Cardiac fibroblast (primary cell): ENCODE measurements around the gene CARMIL1.

ENCODE experiments used
- DNase-seq, 2 donors: peaks; one replicate each; pipeline versions ENCODE4 v3.0.0 to v3.0.0-alpha.2; 2010; ENCODE audit warnings: low read depth in 2 of 2
- H3K4me3 ChIP-seq, 2 donors: replicated peaks in 1 of 2; 1 replicate in 1 of 2; 2 replicates in 1 of 2; pipeline ENCODE4 v1.5.1; 2011; ENCODE audit warnings: low read depth in 2 of 2, low read length in 2 of 2, mild to moderate bottlenecking in 2 of 2, moderate library complexity in 1 of 2
- TF ChIP-seq, protein P1 (sequence below): IDR thresholded peaks from one replicate; pipeline ENCODE4 v1.5.1; 2011; ENCODE audit warnings: low read depth, mild to moderate bottlenecking, low read length, inconsistent platforms

Gene CARMIL1

DNA sequence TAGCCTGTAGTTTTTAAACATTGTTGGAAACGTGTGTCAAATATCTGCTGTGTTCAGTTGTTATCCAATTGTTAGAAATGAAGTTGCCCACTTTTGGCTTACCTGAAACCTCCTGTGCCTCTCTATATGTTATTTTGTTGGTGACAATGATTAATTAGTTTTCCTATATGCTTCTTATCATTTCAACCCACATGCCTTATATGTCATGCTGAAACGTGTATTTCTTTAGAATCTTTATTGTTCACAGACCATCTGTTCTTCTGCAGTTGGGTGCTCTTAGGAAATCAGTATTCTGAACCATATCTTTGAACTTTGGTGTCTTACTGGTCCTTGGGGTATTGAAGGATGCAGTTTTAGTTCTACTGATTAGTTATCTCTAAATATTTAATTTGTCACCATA is 281.7 kb downstream of the CARMIL1 start:
- H3K4me3 ChIP-seq, result no peak overlapping the region
- no peak for DNase-seq
- TF ChIP-seq, protein P1, sequence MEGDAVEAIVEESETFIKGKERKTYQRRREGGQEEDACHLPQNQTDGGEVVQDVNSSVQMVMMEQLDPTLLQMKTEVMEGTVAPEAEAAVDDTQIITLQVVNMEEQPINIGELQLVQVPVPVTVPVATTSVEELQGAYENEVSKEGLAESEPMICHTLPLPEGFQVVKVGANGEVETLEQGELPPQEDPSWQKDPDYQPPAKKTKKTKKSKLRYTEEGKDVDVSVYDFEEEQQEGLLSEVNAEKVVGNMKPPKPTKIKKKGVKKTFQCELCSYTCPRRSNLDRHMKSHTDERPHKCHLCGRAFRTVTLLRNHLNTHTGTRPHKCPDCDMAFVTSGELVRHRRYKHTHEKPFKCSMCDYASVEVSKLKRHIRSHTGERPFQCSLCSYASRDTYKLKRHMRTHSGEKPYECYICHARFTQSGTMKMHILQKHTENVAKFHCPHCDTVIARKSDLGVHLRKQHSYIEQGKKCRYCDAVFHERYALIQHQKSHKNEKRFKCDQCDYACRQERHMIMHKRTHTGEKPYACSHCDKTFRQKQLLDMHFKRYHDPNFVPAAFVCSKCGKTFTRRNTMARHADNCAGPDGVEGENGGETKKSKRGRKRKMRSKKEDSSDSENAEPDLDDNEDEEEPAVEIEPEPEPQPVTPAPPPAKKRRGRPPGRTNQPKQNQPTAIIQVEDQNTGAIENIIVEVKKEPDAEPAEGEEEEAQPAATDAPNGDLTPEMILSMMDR, result no peak

DNA sequence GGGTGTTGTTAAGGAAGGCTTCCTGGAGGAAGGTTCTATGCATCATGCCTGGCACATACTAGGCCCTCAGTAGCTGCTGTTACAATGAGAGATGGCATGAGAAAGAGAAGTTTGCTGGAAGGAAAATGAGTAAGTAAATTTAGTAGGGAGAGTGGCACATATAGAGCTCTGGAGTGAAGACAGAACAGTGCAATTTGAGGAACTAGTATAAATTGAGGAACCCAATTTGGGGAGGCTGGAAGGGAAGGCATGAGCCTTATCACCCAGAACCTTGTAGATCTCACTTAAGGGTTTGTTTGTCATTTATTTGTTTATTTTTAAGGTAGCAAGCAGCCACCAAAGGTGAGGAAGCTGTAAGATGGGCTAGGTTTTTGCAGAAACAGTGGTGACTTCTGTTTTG is 285.8 kb downstream of the CARMIL1 start:
- TF ChIP-seq, protein P1, result no peak
- no peak for DNase-seq
- H3K4me3 ChIP-seq, result no peak overlapping the region

DNA sequence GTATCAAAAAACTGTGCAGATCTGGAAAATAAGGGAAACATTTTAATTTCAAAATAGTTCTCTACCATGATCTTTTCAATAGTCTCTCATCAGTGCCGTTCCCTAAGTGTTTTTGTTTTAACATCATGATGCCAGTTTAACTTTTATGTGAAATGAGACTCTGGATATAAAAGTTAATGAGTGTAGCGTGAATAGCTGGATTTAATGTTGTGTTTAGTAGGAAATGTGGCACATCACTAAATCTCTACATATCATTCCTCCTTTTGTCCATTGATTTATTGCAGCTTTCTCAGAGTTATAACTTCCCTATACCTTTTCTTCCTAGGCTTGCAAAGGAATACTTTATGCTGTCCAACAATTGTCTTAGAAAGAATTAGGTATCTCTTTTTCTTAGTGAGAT is 291.4 kb downstream of the CARMIL1 start:
- DNase-seq, result no peak
- H3K4me3 ChIP-seq, result no peak overlapping the region
- TF ChIP-seq, protein P1, result no peak

DNA sequence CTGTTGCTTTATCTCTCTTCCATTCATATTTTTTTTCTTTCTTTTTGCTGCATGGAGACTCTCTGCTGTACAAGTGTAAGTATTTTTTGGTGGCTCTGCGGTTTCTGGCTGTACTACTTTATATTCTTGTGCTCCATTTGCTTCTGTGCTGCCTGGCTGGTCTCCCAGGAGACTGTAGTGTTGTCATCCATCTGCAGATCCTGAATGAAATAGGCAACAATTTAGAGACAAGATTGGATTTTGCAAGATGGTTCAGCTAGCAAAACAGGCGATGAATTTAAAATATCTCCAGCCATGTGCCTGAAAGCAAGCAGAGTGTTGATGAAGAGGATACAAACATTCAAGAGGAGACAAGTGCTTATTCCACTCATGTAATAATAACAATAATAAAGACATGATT is 297.7 kb downstream of the CARMIL1 start:
- H3K4me3 ChIP-seq, result no peak overlapping the region
- peak; percentile 12 to 14 for DNase-seq
- TF ChIP-seq, protein P1, result no peak

DNA sequence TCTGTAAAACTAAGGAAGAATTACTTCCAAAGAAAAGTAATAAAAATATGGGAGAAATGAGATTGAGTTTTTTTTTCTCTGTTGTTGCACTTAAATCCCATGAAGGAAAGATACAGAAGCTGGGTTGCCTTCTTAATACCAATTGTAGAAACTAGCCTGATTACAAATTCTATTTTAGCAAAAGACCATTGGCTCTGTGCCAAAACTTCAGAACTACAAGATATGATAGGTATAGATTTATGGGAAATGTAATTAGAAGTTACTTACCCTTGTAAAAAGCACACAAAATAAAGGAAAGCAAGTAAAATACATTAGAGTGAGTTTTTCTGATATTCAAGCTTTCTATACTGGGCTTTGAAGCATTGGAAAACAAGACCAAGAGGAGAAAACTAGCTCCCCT is 299.4 kb downstream of the CARMIL1 start:
- TF ChIP-seq, protein P1, result no peak
- H3K4me3 ChIP-seq, result no peak overlapping the region
- DNase-seq, result peak in 1 of 2 donors; percentile 6

DNA sequence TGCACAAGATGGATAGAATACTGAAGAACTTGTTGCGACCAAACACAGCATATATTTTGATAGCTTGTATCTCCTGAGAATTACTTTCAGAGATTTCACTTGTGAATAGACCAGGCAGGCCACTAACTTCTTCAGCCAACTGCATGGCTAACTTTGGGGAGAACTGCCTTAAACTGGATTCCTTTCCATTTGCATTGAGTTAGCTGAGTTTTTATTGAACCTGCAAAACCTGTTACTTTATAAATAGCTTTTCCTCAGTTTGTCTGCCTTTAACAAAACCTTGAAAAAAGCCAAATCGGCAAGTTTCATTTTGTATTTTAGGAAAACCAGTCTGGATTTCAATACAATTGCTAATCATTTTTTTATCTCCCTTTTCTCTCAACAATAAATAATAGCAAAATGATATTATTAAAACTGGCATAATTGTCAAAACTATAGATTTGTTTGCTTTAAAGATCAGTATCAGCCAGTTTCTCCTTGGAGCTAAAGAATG is 300.3 kb downstream of the CARMIL1 start:
- TF ChIP-seq, protein P1, result no peak
- no peak overlapping the region for H3K4me3 ChIP-seq
- DNase-seq, result no peak

DNA sequence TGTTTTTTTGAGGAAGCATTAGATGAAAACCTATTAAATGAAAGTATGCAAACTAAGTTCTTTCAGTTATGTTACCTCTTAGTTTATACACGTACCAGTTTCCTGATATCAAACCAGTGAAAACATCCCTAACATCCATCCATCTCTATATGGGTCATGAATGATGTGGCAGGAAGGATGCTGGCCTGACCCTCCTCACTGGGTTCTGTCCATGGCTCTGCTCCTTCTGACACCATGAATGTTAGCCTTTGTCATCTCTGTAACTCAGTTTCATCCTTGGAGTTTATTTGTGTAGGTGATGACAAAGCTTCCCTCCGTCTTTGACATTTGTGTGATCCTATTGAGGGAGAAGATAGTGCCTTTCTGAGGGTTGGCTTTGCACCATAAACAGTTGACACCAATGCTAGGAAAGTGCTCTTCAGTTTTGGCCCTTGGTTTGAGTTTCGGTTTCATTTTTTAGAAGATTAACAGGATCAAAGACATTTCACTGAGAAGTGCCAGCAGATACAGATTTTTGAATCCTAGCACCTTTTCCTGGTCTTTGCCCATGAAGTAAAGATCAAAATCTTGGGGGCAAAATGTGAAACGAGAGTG is 300.8 kb downstream of the CARMIL1 start:
- TF ChIP-seq, protein P1, result no peak
- no peak overlapping the region for H3K4me3 ChIP-seq
- no peak for DNase-seq
